Middle frontal gyrus (tissue), 1 donor: ENCODE results near the gene CYS1.
"Not testable (repeated sequence)": the region's sequence is repeated elsewhere in the genome, so short reads cannot be mapped to it uniquely, and the experiment has no call there.

Experiments used
- DNase-seq: peaks from one replicate; pipeline ENCODE4 v3.0.0-alpha.2; 2015; ENCODE audit warnings: low spot score; ENCODE audit errors: extremely low spot score

Gene CYS1

DNA sequence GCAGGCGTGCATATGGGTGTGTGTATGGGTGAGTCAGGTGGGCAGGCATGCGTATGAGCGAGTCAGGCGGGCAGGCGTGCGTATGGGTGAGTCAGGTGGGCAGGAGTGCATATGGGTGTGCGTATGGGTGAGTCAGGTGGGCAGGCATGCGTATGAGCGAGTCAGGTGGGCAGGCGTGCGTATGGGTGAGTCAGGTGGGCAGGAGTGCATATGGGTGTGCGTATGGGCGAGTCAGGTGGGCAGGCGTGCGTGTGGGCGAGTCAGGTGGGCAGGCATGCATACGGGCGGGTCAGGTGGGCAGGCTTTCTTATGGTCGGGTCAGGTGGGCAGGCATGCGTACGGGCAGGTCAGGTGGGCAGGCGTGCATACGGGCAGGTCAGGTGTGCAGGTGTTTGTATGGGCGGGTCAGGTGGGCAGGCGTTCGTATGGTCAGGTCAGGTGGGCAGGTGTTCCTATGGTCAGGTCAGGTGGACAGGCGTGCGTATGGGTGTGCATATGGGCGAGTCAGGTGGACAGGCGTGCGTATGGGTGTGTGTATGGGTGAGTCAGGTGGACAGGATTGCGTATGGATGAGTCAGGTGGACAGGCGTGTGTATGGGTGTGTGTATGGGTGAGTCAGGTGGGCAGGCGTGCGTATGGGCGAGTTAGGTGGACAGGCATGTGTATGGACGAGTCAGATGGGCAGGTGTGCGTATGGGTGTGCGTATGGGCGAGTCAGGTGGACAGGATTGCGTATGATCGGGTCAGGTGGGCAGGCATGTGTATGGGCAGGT, 65.6 kb downstream of the CYS1 start:
- no peak for DNase-seq

DNA sequence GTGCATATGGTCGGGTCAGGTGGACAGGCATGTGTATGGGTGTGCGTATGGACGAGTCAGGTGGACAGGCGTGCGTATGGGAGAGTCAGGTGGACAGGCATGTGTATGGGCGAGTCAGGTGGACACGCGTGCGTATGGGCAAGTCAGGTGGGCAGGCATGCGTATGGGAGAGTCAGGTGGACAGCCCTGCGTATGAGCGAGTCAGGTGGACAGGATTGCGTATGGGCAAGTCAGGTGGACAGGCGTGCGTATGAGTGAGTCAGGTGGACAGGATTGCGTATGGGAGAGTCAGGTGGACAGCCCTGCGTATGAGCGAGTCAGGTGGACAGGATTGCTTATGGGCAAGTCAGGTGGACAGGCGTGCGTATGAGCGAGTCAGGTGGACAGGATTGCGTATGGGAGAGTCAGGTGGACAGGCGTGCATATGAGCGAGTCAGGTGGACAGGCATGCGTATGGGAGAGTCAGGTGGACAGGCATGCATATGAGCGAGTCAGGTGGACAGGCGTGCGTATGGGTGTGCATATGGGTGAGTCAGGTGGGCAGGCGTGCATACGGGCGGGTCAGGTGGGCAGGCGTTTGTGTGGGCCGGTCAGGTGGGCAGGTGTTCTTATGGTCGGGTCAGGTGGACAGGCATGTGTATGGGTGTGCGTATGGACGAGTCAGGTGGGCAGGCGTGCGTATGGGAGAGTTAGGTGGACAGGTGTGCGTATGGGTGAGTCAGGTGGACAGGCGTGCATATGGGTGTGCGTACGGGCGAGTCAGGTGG, 66.4 kb downstream of the CYS1 start:
- not testable (repeated sequence) for DNase-seq

DNA sequence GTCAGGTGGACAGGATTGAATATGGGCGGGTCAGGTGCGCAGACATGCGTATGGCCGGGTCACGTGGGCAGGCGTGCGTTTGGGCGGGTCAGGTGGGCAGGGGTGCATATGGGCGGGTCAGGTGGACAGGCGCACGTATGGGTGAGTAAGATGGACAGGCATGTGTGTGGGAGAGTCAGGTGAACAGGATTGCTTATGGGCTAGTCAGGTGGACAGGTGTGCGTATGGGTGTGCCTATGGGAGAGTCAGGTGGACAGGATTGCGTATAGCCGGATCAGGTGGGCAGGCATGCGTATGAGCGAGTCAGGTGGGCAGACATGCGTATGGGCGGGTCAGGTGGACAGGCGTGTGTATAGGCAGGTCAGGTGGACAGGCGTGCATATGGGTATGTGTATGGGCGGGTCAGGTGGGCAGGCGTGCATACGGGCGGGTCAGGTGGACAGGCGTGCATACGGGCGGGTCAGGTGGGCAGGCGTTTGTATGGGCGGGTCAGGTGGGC, 67.2 kb downstream of the CYS1 start:
- DNase-seq = no peak

DNA sequence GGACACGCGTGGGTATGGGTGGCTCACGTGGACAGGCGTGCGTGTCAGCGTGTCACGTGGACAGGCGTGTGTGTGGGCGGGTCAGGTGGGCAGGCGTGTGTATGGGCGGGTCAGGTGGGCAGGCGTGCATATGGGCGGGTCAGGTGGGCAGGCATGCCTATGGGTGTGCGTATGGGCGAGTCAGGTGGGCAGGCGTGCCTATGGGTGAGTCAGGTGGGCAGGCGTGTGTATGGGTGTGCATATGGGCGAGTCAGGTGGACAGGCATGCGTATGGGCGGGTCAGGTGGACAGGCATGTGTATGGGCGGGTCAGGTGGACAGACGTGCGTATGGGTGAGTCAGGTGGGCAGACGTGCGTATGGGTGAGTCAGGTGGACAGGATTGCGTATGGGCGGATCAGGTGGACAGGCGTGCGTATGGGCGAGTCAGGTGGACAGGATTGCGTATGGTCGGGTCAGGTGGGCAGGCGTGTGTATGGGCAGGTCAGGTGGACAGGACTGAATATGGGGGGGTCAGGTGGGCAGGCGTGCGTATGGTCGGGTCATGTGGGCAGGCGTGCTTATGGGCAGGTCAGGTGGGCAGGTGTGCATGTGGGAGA, 67.7 kb downstream of the CYS1 start:
- not testable (repeated sequence) for DNase-seq

DNA sequence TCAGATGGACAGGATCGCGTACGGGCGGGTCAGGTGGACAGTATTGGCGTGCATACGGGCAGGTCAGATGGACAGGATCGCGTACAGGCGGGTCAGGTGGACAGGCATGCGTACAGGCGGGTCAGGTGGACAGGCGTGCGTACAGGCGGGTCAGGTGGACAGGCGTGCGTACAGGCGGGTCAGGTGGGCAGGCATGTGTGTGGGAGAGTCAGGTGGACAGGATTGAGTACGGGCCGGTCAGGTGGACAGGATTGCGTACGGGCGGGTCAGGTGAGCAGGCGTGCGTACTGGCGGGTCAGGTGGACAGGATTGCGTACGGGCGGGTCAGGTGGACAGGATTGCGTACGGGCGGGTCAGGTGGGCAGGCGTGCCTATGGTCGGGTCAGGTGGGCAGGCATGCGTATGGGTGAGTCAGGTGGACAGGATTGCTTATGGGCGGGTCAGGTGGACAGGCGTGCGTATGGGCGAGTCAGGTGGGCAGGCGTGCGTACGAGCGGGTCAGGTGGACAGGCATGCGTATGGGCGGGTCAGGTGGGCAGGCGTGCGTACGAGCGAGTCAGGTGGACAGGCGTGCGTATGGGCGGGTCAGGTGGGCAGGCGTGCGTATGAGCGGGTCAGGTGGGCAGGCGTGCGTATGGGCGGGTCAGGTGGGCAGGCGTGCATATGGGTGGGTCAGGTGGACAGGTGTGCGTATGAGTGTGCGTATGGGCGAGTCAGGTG, 68.4 kb downstream of the CYS1 start:
- DNase-seq = not testable (repeated sequence)

DNA sequence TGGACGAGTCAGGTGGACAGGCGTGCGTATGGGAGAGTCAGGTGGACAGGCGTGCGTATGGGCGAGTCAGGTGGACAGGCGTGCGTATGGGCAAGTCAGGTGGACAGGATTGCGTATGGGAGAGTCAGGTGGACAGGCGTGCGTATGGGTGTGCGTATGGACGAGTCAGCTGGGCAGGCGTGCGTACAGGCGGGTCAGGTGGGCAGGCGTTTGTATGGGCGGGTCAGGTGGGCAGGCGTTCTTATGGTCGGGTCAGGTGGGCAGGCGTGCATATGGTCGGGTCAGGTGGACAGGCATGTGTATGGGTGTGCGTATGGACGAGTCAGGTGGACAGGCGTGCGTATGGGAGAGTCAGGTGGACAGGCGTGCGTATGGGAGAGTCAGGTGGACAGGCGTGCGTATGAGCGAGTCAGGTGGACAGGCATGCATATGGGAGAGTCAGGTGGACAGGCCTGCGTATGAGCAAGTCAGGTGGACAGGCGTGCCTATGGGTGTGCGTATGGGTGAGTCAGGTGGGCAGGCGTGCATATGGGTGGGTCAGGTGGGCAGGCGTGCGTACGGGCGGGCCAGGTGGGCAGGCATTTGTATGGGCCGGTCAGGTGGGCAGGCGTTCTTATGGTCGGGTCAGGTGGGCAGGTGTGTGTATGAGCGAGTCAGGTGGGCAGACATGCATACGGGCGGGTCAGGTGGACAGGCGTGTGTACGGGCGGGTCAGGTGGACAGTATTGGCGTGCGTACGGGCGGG, 69.2 kb downstream of the CYS1 start:
- DNase-seq = not testable (repeated sequence)

DNA sequence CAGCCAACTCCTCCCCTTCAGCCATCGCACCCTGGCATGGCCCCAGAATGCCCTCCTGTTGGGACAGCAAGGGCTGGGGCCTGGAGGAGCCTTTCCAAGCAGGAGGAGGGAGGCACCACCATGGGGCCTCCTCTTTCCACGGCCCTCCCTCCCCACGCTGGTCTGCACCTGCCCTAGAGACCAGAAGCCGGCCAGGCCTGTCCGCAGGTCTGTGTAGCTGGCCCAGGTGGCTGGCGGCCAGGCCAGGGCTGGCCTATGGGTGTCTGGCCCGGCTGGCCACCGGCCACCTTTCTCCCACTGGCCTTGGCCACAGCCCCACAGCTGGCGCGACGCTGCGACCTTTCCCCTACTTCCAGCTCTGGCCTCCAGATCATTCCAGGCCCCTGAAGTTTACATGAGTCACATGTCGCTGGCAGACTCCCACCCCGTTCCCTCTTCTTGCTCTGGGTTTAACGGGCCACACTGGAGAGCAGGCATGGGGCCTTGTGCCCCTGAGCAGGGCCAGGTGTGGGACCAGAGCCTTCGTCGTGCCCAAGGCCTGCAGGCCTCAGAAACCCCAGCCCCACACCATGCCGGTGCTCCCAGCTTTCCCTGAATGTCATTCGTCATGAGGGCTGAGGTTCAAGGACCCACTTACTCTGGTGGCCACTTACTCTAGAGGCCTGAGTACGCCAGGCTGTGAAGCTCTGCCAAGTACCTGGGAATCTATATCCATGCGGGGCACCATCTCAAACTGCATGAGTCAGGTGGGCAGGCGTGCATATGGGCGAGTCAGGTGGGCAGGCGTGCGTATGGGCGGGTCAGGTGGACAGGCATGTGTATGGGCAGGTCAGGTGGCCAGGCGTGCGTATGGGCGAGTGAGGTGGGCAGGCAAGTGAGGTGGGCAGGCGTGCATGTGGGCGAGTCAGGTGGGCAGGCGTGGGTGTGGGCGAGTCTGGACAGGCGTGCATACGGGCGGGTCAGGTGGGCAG, 70.1 kb downstream of the CYS1 start:
- no peak for DNase-seq

DNA sequence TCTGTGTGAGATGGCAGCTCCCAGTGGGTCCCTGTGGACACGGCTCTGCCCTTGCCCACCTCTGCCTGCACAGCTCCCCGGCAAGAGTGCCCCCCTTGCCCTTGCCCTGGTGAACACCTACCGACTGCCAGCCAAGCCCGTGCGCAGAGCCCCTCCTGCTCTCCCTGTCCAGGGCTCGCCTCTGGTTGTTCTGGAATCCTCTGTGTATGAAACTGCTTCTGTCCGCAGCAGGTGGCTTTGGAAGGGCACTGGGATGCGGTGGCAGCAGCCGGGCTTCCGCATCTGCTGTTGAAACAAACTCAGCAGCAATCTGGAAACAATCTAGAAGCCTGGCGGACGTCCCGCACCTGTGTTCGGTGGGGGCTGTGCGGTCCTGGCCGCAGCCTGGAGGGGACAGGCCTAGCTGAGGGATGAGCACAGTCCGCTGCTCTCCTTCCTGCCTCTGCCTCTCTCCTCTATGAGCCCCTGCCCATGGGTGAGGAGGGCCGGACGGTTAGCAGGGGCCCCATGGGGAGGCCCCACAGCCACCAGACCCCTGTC, 70.9 kb downstream of the CYS1 start:
- no peak for DNase-seq

DNA sequence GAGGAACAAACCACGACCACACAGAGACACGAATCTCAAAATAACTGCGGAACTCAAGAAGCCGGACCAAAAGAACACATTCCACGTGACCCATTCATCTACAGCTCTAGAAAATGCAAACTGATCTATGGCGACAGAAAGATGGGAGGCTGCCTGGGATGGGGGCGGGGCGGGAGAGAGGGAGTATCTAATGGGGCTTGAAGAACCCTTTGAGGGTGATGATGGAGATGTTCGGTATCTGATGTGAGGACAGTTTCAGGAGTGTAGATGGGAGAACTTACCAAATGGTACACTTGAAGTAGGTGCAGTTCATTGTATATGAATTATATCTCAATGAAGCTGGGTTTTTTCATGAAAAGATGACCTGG, 71.4 kb downstream of the CYS1 start:
- DNase-seq = no peak

DNA sequence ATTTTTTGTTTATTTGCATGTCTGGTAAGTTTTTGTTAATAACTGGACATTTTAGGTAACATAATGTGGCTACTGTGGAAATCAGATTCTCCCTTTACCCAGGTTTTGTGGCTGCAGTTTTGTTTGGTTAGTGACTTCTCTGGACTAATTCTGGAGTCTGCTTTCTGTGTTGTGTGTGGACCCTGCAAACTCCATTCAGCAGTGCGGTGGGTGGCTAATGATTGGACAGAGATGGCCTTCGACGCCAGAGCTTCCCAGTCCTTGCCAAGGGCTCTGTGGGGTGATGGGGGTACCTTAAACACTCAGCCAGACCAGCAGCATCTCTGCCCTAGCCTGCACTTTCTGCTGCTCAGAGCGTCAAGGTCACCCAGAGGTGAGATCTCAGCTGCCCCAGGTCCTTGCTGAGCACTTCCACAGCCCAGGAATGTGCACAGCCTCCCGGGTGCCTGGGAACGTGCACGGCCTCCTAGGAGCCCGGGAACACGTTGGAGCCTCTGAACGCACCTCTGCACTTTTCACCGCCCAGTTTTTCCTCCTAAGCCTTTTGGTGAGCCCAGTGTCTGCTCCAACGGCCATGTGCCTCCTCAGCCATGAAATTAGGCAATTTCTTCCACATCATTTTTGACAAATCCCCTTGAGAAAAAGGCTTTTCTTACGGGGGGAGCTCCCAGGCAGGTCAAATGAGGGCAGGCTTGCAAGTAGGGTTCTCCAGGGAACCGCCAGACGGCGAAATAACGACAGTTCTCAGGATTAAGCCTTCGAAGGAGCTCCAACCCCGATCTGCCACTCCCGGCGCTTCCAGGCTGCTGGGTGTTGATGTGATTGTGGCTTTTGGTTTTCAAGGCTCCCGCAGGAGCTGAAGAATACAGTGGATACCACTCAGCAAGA, 72.0 kb downstream of the CYS1 start:
- no peak for DNase-seq

DNA sequence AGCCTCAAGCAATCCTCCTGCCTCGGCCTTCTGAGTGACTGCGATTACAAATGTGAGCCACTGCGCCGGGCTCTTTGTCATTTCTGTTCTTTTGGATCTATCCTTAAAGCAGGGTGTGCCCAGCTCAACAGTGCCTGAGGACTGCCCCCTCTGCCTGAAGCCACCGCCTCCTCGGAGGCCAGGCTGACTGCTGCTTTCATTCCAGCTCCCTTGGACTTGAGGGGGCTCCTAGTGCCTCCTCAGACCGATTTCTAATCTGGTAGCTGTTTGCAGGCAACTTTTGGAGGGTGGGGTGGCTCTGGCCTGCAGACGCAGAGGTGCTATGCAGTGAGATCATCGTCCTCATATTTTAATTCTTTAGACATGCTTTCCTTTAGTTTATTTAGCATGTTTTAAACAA, 72.8 kb downstream of the CYS1 start:
- no peak for DNase-seq
